ENCODE data around the gene ERBB2. TPM values are rescaled to one million over a fixed set of nuclear protein-coding genes. Genes with fewer than 3 reads are reported as not detected.

ERBB2 gene
- total RNA-seq, 4 donors from 2014 or later, result 11.8 to 98.8 (median 44.6) TPM

DNA sequence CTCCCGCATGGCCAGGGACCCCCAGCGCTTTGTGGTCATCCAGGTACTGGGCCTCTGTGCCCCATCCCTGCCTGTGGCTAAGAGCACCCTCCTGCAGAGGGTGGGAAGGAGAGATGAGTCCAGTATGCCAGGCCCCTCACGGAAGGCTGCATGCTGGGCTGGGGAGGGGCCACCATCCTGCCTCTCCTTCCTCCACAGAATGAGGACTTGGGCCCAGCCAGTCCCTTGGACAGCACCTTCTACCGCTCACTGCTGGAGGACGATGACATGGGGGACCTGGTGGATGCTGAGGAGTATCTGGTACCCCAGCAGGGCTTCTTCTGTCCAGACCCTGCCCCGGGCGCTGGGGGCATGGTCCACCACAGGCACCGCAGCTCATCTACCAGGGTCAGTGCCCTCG is 26.8 kb downstream of the ERBB2 start:
- H3K9me3 ChIP-seq, result no peaks in the 10 kb centered on the region
- no peaks in the 10 kb centered on the region for H3K27me3 ChIP-seq
- no peaks in the 10 kb centered on the region for H3K36me3 ChIP-seq
- DNase-seq, result no peak
- intact Hi-C loops (cut with DNase I; ENCODE audit: low total_unique reads), result no loop called here
- TF ChIP-seq, protein P1, sequence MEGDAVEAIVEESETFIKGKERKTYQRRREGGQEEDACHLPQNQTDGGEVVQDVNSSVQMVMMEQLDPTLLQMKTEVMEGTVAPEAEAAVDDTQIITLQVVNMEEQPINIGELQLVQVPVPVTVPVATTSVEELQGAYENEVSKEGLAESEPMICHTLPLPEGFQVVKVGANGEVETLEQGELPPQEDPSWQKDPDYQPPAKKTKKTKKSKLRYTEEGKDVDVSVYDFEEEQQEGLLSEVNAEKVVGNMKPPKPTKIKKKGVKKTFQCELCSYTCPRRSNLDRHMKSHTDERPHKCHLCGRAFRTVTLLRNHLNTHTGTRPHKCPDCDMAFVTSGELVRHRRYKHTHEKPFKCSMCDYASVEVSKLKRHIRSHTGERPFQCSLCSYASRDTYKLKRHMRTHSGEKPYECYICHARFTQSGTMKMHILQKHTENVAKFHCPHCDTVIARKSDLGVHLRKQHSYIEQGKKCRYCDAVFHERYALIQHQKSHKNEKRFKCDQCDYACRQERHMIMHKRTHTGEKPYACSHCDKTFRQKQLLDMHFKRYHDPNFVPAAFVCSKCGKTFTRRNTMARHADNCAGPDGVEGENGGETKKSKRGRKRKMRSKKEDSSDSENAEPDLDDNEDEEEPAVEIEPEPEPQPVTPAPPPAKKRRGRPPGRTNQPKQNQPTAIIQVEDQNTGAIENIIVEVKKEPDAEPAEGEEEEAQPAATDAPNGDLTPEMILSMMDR (IDR thresholded peaks at IDR 0.05), result no peak
- no peak for TF ChIP-seq POLR2A (IDR thresholded peaks at IDR 0.05)
- H3K4me3 ChIP-seq, result no peak overlapping the region
- H3K4me1 ChIP-seq, result no peaks in the 10 kb centered on the region
- no peak overlapping the region for H3K27ac ChIP-seq

DNA sequence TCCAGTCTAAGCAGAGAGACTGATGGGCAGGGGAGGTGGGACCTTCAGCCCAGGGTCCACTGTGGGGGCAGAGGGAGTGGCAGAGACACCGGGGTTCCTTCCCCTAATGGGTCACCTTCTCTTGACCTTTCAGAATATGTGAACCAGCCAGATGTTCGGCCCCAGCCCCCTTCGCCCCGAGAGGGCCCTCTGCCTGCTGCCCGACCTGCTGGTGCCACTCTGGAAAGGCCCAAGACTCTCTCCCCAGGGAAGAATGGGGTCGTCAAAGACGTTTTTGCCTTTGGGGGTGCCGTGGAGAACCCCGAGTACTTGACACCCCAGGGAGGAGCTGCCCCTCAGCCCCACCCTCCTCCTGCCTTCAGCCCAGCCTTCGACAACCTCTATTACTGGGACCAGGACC is 27.7 kb downstream of the ERBB2 start:
- Histone ChIP-seq H3K27ac (no peak overlapping the region), H3K27me3 (no peaks in the 10 kb centered on the region), H3K9me3 (no peaks in the 10 kb centered on the region), H3K4me3 (no peak overlapping the region), H3K4me1 (no peaks in the 10 kb centered on the region), H3K36me3 (no peaks in the 10 kb centered on the region)
- intact Hi-C loops (cut with DNase I; ENCODE audit: low total_unique reads), result no loop called here
- no peak for DNase-seq
- TF ChIP-seq, protein P1 (IDR thresholded peaks at IDR 0.05), result no peak
- no peak for TF ChIP-seq POLR2A (IDR thresholded peaks at IDR 0.05)

DNA sequence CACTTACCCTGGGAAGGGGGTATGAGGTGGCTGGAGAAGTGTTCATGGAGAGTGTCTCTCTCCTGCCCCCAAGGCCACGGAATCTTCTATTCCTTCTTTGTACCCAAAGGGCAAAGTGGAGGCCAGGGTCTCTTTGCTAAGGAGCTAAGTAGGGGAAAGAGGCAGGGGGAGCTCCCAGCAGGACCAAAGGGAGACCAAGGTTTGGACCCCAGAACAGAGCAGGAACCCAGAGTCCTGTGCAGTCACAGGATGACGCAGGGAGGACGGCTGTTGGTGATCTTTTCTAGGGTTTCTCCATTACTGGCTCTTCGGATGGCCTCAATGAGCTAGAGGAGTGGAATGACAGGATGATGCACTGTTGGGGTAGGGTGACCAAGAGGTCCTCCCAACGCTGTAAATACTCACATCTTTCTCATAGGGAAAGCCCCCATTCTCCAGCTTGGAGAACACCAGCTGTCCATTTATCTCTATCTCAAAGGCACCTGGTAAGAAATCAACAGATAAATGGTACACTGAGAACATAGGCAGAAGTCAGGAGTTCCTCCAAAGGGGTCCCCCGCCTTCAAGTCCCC is 29.5 kb downstream of the ERBB2 start:
- Histone ChIP-seq H3K27me3 (no peaks in the 10 kb centered on the region), H3K27ac (peak overlapping the region; percentile 86 to 90), H3K4me1 (no peaks in the 10 kb centered on the region), H3K4me3 (peak overlapping the region; percentile 89 to 96), H3K9me3 (no peaks in the 10 kb centered on the region), H3K36me3 (no peaks in the 10 kb centered on the region)
- intact Hi-C loops (cut with DNase I; ENCODE audit: low total_unique reads), result no loop called here
- TF ChIP-seq, protein P1 (IDR thresholded peaks at IDR 0.05), result no peak
- no peak for TF ChIP-seq POLR2A (IDR thresholded peaks at IDR 0.05)
- no peak for DNase-seq

DNA sequence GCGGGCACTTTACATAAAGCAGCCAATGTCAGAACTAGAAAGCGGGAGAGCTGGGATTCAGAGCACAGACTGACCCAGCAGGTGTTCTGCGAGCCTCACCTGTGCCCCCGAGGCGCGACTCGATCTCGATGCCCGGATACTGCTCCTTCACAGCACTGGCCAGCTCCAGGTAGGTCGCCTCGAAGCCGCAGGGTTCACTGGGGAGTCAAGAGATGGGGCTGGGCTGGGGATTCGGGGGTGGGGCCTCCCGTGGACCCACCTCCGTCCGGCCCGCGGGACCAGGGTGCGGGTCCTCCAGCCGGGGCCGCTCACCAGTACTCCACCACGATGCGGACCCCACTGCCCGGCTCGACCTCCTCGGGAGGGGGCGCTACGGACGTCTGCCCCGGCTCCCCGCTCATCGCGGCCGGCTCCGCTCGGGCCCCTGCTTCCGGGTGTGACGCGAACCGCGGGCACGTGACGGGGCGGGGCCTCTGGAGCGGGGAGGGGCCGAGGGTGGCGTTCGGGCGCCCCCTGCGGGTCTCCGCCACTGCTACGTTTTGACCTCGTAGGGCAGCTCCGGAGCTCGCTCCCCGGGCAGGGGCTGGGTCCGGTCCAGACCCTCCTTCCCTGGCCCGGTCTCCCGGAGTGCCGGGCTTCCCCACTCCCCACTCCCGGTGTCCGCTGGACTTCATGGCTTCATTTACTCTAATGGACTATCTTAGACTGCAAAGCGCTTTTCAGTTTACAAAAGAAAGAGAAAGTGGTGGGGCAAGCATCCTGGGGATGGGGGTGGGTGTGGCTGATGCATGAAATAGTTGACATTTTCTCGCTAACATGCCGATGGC is 30.4 kb downstream of the ERBB2 start, which contains the start of gene MIEN1:
TSS of gene MIEN1 (minus strand) at position 438 of the 827 bp plus-strand sequence. CDS start at position 401, 37 bp downstream.
- peak within 1 kb of the TSS; percentile 89 to 96 for H3K4me3 ChIP-seq
- H3K27me3 ChIP-seq, result no peaks in the 10 kb centered on the region
- intact Hi-C loops (cut with DNase I; ENCODE audit: low total_unique reads), result no loop called here
- TF ChIP-seq, protein P1 (IDR thresholded peaks at IDR 0.05), result peak; percentile 91 to 94 (median 91)
- peak; percentile 33 to 89 for TF ChIP-seq POLR2A (IDR thresholded peaks at IDR 0.05)
- DNase-seq, result peak; percentile 88 to 91
- no peaks in the 10 kb centered on the region for H3K4me1 ChIP-seq
- no peaks in the 10 kb centered on the region for H3K36me3 ChIP-seq
- peak within 1 kb of the TSS; percentile 86 to 90 for H3K27ac ChIP-seq
- no peaks in the 10 kb centered on the region for H3K9me3 ChIP-seq

DNA sequence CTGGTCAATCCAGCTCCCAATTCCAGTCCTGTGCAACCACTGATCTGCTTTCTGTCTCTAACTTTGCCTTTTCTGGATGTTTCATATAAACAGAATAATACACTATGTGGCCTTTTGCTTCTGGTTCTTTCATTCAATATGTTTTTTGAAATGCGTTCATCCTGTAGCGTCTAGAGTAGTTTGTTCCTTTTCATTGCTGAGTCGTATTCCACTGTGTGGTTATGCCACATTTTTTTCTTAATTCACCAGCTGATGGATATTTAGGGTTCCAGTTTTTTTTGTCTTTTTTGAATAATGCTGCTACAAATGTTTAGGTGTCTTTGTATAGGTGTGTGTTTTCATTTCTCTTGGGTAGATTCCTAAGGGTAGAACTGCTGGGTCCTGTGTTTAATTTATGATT is 32.7 kb downstream of the ERBB2 start:
- Histone ChIP-seq H3K27me3 (peaks cover 0 to 4% of the 10 kb centered on the region in 2 donors), H3K9me3 (no peaks in the 10 kb centered on the region), H3K27ac (no peak overlapping the region), H3K4me1 (no peaks in the 10 kb centered on the region), H3K36me3 (no peaks in the 10 kb centered on the region), H3K4me3 (no peak overlapping the region)
- DNase-seq, result no peak
- TF ChIP-seq POLR2A (IDR thresholded peaks at IDR 0.05), result no peak
- TF ChIP-seq, protein P1 (IDR thresholded peaks at IDR 0.05), result no peak
- intact Hi-C loops (cut with DNase I; ENCODE audit: low total_unique reads), result no loop called here
